ENCODE data around the gene PIP4K2B. TPM values are rescaled to one million over a fixed set of nuclear protein-coding genes. Genes with fewer than 3 reads are reported as not detected.
A peak's percentile ranks its signal among the peaks of the same experiment; 100 is the strongest.

The PIP4K2B gene
- total RNA-seq, 2 experiments from 2014 or later = 49.9 to 51.4 TPM

GRCh38 chr17:38725066-38725465 lies 74.3 kb downstream of the PIP4K2B start:
- Mint-ChIP-seq H3K9me3 (ENCODE audit: insufficient read depth) (no peaks in the 10 kb centered on the region), H3K4me3 (no peak overlapping the region), H3K27ac (no peak overlapping the region), H3K4me1 (ENCODE audit: low read depth) (peaks cover 44% of the 10 kb centered on the region), H3K36me3 (ENCODE audit: low read depth) (peaks cover 51% of the 10 kb centered on the region), H3K27me3 (ENCODE audit: low read depth) (no peaks in the 10 kb centered on the region)
- ChIA-PET CTCF (interaction anchor here (1.0 kb wide), 1 partner anchor 9 kb away, joined by 3 read pairs; no protein-coding TSS in a partner anchor), POLR2A (interaction anchor here (2.4 kb wide), 1 partner anchor 20 kb away, joined by 9 read pairs; the partner anchor contains the start of gene MLLT6)
- ATAC-seq = no peak
- no peak for DNase-seq

- POLR2A ChIA-PET = interaction anchor here (2.4 kb wide), 1 partner anchor 19 kb away, joined by 9 read pairs; the partner anchor contains the start of gene MLLT6
Measured at GRCh38 chr17:38724337-38724988, 74.9 kb downstream of the PIP4K2B start.

DNA sequence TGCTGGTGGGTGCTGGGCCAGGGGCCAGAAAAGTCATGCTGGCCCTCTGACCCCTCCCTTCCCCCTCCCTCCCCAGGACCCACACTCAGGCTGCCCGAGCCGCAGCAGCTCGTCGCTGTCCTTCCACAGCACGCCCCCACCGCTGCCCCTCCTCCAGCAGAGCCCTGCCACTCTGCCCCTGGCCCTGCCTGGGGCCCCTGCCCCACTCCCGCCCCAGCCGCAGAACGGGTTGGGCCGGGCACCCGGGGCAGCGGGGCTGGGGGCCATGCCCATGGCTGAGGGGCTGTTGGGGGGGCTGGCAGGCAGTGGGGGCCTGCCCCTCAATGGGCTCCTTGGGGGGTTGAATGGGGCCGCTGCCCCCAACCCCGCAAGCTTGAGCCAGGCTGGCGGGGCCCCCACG lies 77.6 kb downstream of the PIP4K2B start:
- peaks cover 53% of the 10 kb centered on the region for H3K36me3 Mint-ChIP-seq (ENCODE audit: low read depth)
- ChIA-PET POLR2A (interaction anchor here (1.4 kb wide), 1 partner anchor 12 kb away, joined by 3 read pairs; no protein-coding TSS in a partner anchor), CTCF (interaction anchor here (1.7 to 2.8 kb wide), 3 partner anchors 11 to 15 kb away, joined by 4 to 12 read pairs (median 5); no protein-coding TSS in a partner anchor)
- H3K27me3 Mint-ChIP-seq (ENCODE audit: low read depth) = no peaks in the 10 kb centered on the region
- H3K9me3 Mint-ChIP-seq (ENCODE audit: insufficient read depth) = no peaks in the 10 kb centered on the region
- DNase-seq (no peak), ATAC-seq (no peak)
- H3K27ac Mint-ChIP-seq = no peak overlapping the region
- H3K4me3 Mint-ChIP-seq = no peak overlapping the region
- peaks cover 20% of the 10 kb centered on the region for H3K4me1 Mint-ChIP-seq (ENCODE audit: low read depth)

More at GRCh38 chr17:38724337-38724988, 74.9 kb downstream of the PIP4K2B start:
- CTCF ChIA-PET = interaction anchor here (1.0 to 2.8 kb wide), 3 partner anchors 10 to 47 kb away, joined by 3 to 12 read pairs (median 8); no protein-coding TSS in a partner anchor
- H3K36me3 Mint-ChIP-seq (ENCODE audit: low read depth) = peaks cover 52% of the 10 kb centered on the region
- H3K27ac Mint-ChIP-seq = peak overlapping the region; percentile 52
- no peaks in the 10 kb centered on the region for H3K9me3 Mint-ChIP-seq (ENCODE audit: insufficient read depth)
- ATAC-seq = no peak
- no peaks in the 10 kb centered on the region for H3K27me3 Mint-ChIP-seq (ENCODE audit: low read depth)
- peaks cover 41% of the 10 kb centered on the region for H3K4me1 Mint-ChIP-seq (ENCODE audit: low read depth)
- H3K4me3 Mint-ChIP-seq = no peak overlapping the region
- no peak for DNase-seq

DNA sequence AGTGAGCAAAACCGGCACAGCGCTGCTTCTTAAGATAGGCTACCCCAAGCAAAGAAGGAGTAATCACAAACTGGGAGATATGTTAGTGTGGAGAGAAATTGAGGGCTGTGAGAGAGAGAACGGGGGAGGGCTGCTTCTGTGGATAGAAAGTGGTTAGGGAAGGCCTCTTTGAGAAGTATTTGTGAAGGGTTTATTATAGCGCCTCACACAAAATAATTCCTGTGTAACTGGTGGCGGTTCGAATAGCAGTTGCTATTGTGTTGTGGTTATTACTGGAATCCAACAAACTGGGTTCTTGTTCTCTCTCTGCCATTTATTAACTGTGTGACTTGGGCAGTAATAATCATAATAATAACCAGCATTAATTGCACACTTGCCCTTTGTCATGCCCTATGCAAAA lies 78.4 kb downstream of the PIP4K2B start:
- Mint-ChIP-seq H3K9me3 (ENCODE audit: insufficient read depth) (no peaks in the 10 kb centered on the region), H3K4me3 (no peak overlapping the region), H3K36me3 (ENCODE audit: low read depth) (peaks cover 55% of the 10 kb centered on the region), H3K27ac (no peak overlapping the region), H3K27me3 (ENCODE audit: low read depth) (no peaks in the 10 kb centered on the region), H3K4me1 (ENCODE audit: low read depth) (peaks cover 12% of the 10 kb centered on the region)
- ATAC-seq = no peak
- POLR2A ChIA-PET = no interaction called here
- CTCF ChIA-PET = no interaction called here
- no peak for DNase-seq

DNA sequence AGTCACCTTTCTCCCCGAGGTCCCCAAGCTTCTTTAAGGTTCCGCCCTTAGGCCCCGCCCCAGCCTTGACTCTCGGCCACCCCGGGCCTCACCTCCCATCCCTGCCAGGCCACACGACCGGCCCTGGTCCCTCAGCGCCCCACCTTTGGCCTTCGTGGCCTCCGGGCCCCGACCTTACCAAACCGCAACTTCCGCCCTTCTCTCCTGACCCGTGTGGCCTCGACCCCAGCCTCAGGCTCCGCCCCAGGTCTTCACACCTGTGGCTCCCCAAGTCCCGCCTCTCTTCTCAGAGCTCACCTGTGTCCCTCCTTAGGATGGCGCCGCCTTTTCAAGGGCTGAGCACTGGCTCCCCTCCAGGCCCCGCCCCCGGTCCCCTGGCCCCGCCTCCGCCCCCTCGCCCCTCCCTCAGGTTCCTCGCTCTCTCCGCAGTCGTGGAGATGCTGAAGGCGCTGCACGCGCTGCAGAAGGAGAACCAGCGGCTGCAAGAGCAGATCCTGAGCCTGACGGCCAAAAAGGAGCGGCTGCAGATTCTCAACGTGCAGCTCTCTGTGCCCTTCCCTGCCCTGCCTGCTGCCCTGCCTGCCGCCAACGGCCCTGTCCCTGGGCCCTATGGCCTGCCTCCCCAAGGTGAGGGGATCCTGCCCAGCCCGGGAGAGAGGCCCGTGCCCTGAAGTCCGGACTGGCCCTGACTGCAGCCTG lies 79.3 kb downstream of the PIP4K2B start:
- CTCF ChIA-PET = interaction anchor here (1.0 to 2.4 kb wide), 4 partner anchors 9 to 43 kb away, joined by 3 to 13 read pairs (median 8); no protein-coding TSS in a partner anchor
- POLR2A ChIA-PET = interaction anchor here (0.7 to 1.6 kb wide), 3 partner anchors 10 to 15 kb away, joined by 3 read pairs; no protein-coding TSS in a partner anchor
- no peak for DNase-seq
- H3K27me3 Mint-ChIP-seq (ENCODE audit: low read depth) = no peaks in the 10 kb centered on the region
- peaks cover 54% of the 10 kb centered on the region for H3K36me3 Mint-ChIP-seq (ENCODE audit: low read depth)
- no peaks in the 10 kb centered on the region for H3K9me3 Mint-ChIP-seq (ENCODE audit: insufficient read depth)
- no peak overlapping the region for H3K27ac Mint-ChIP-seq
- no peak overlapping the region for H3K4me3 Mint-ChIP-seq
- H3K4me1 Mint-ChIP-seq (ENCODE audit: low read depth) = peaks cover 10% of the 10 kb centered on the region
- ATAC-seq = no peak

- Mint-ChIP-seq H3K27ac (no peak overlapping the region), H3K4me1 (ENCODE audit: low read depth) (peaks cover 10% of the 10 kb centered on the region)
- CTCF ChIA-PET = interaction anchor here (1.0 to 2.4 kb wide), 5 partner anchors 9 to 43 kb away, joined by 3 to 13 read pairs (median 4); no protein-coding TSS in a partner anchor
Measured at GRCh38 chr17:38719289-38719942, 79.9 kb downstream of the PIP4K2B start.

DNA sequence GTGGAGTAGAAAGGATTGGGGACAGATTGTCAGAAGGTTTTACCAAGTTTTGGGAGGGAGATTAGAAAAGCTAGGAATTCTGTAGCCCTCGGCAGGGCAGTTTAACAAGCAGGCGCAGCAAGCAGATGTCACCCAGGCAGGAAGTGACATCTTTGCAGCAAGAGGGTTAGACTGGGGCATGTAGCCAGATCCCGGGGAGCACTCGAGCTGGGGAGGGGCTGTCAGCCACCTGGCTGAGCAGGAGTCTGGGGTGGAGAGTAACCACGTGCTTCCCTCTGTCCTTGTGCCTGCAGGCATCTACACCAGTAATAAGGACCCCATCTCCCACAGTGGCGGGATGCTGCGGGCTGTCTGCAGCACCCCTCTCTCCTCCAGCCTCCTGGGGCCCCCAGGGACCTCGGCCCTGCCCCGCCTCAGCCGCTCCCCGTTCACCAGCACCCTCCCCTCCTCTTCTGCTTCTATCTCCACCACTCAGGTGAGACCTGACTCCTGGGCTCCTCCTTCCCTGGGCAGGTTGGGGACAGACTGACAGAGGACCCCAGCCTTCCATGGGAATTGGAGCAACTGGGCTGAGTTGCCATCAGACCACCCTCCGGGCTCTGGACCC lies 82.1 kb downstream of the PIP4K2B start:
- Mint-ChIP-seq H3K4me3 (no peak overlapping the region), H3K9me3 (ENCODE audit: insufficient read depth) (no peaks in the 10 kb centered on the region), H3K27ac (peak overlapping the region; percentile 48), H3K36me3 (ENCODE audit: low read depth) (peaks cover 57% of the 10 kb centered on the region), H3K4me1 (ENCODE audit: low read depth) (peaks cover 17% of the 10 kb centered on the region), H3K27me3 (ENCODE audit: low read depth) (no peaks in the 10 kb centered on the region)
- DNase-seq = no peak
- ChIA-PET POLR2A (interaction anchor here (1.0 to 2.9 kb wide), 3 partner anchors 11 to 16 kb away, joined by 3 to 11 read pairs (median 7); partner anchors contain the start of gene MLLT6), CTCF (interaction anchor here (0.8 kb wide), 2 partner anchors 18 to 40 kb away, joined by 3 read pairs; no protein-coding TSS in a partner anchor)
- no peak for ATAC-seq

More at GRCh38 chr17:38719289-38719942, 79.9 kb downstream of the PIP4K2B start:
- no peak for ATAC-seq
- H3K27me3 Mint-ChIP-seq (ENCODE audit: low read depth) = no peaks in the 10 kb centered on the region
- no peaks in the 10 kb centered on the region for H3K9me3 Mint-ChIP-seq (ENCODE audit: insufficient read depth)
- DNase-seq = no peak
- no peak overlapping the region for H3K4me3 Mint-ChIP-seq
- peaks cover 53% of the 10 kb centered on the region for H3K36me3 Mint-ChIP-seq (ENCODE audit: low read depth)
- POLR2A ChIA-PET = interaction anchor here (0.7 to 1.6 kb wide), 4 partner anchors 9 to 15 kb away, joined by 3 to 9 read pairs (median 3); no protein-coding TSS in a partner anchor

DNA sequence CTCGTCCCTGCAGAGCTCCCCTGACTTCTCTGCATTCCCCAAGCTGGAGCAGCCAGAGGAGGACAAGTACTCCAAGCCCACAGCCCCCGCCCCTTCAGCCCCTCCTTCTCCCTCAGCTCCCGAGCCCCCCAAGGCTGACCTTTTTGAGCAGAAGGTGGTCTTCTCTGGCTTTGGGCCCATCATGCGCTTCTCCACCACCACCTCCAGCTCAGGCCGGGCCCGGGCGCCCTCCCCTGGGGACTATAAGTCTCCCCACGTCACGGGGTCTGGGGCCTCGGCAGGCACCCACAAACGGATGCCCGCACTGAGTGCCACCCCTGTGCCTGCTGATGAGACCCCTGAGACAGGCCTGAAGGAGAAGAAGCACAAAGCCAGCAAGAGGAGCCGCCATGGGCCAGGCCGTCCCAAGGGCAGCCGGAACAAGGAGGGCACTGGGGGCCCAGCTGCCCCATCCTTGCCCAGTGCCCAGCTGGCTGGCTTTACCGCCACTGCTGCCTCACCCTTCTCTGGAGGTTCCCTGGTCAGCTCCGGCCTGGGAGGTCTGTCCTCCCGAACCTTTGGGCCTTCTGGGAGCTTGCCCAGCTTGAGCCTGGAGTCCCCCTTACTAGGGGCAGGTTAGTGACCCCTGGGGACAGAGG lies 82.9 kb downstream of the PIP4K2B start:
- Mint-ChIP-seq H3K27ac (peak overlapping the region; percentile 48), H3K4me1 (ENCODE audit: low read depth) (peaks cover 24% of the 10 kb centered on the region), H3K9me3 (ENCODE audit: insufficient read depth) (no peaks in the 10 kb centered on the region), H3K4me3 (no peak overlapping the region), H3K36me3 (ENCODE audit: low read depth) (peaks cover 64% of the 10 kb centered on the region), H3K27me3 (ENCODE audit: low read depth) (no peaks in the 10 kb centered on the region)
- CTCF ChIA-PET = interaction anchor here (0.8 to 0.9 kb wide), 3 partner anchors 9 to 40 kb away, joined by 3 read pairs; no protein-coding TSS in a partner anchor
- ATAC-seq (no peak), DNase-seq (no peak)
- POLR2A ChIA-PET = interaction anchor here (1.0 to 2.9 kb wide), 5 partner anchors 9 to 15 kb away, joined by 3 to 11 read pairs (median 7); partner anchors contain the start of gene MLLT6
